Spleen (tissue), 11 donors: ENCODE results near the gene GLIS1. TPM values are rescaled to one million over a fixed set of nuclear protein-coding genes. Genes with fewer than 3 reads are reported as not detected.

Source experiments
- DNase-seq: peaks from one replicate; pipeline ENCODE4 v3.0.0-alpha.2; 2020
- H3K27ac ChIP-seq, 8 donors: fragments of 200-600 bp; sonication (generic) in 7 of 8; 1 replicate in 4 of 8; 2 replicates in 4 of 8; pipeline versions ENCODE4 v1.5.0 to v1.8.0; 2016 to 2021; ENCODE audit warnings: inconsistent platforms in 4 of 8, mild to moderate bottlenecking in 4 of 8, moderate library complexity in 1 of 8
- H3K27me3 ChIP-seq, 7 donors: fragments of 200-600 bp; sonication (generic) in 6 of 7; replicated peaks in 1 of 7; 1 replicate in 4 of 7; 2 replicates in 3 of 7; pipeline versions ENCODE4 v1.5.0 to v1.8.0; 2016 to 2021; ENCODE audit warnings: inconsistent platforms in 3 of 7, mild to moderate bottlenecking in 1 of 7
- H3K36me3 ChIP-seq, 6 donors: fragments of 200-600 bp; sonication (generic) in 5 of 6; 1 replicate in 4 of 6; 2 replicates in 2 of 6; pipeline versions ENCODE4 v1.5.0 to v1.8.0; 2016 to 2021; ENCODE audit warnings: inconsistent platforms in 2 of 6
- H3K4me1 ChIP-seq, 6 donors: fragments of 200-600 bp; sonication (generic) in 5 of 6; 1 replicate in 3 of 6; 2 replicates in 3 of 6; pipeline versions ENCODE4 v1.5.0 to v1.8.0; 2016 to 2021; ENCODE audit warnings: inconsistent platforms in 3 of 6
- H3K4me3 ChIP-seq, 8 donors: fragments of 200-600 bp; sonication (generic) in 7 of 8; 1 replicate in 4 of 8; 2 replicates in 4 of 8; pipeline versions ENCODE4 v1.5.0 to v1.8.0; 2016 to 2021; ENCODE audit warnings: inconsistent platforms in 4 of 8, mild to moderate bottlenecking in 4 of 8, moderate library complexity in 2 of 8
- H3K9me3 ChIP-seq, 8 donors: fragments of 200-600 bp; sonication (generic) in 7 of 8; 1 replicate in 4 of 8; 2 replicates in 4 of 8; pipeline versions ENCODE4 v1.5.0 to v1.8.0; 2016 to 2021; ENCODE audit warnings: inconsistent platforms in 4 of 8
- POLR2A ChIP-seq, 3 donors: fragments of 450-650 bp; IDR thresholded peaks; one replicate each; pipeline ENCODE4 v1.5.1; 2017; ENCODE audit warnings: antibody characterized with exemption in 3 of 3, mild to moderate bottlenecking in 1 of 3
- POLR2AphosphoS5 ChIP-seq, 3 donors: sonication (generic); formaldehyde crosslinking; IDR thresholded peaks; one replicate each; pipeline ENCODE4 v1.5.1; 2017; ENCODE audit warnings: antibody characterized with exemption in 3 of 3
- WGBS, 5 donors: extraction: QIAGEN DNeasy Blood & Tissue Kit in 3 of 5; methylation state at CpG; one replicate each; pipeline versions ENCODE4 v1.1.5 to v1.1.7; 2013 to 2018; 5-methylcytosine and 5-hydroxymethylcytosine counted together
- intact Hi-C: fragments of 100-400 bp; cut with DNase I; formaldehyde crosslinking; loops from one replicate; pipeline ENCODE4 v1.15.0; 2023; ENCODE audit warnings: low total_unique reads
- polyA plus RNA-seq, 3 donors: library from polyadenylated mRNA; stranded (reverse); fragments of 200-250 nt; gene quantifications; one replicate each; pipeline ENCODE4 v1.2.1, GENCODE V29; 2013
- total RNA-seq, 7 donors: library from RNA; depleted of rRNA in 3 of 7; stranded (reverse); fragments of >200 nt in 3 of 7; fragmentation: NEBNext Ultra II Directional in 4 of 7; extraction: Animal tissue kit (Norgen Biotek cat#: 25700) in 4 of 7; gene quantifications; one replicate each; pipeline versions ENCODE4 v1.1.0 to v1.2.1, GENCODE V29; 2016 to 2021
- TF ChIP-seq, protein P1 (sequence below), 11 experiments: fragments of 200-600 bp in 7 of 11; fragments of 450-650 bp in 4 of 11; sonication (generic) in 4 of 11; IDR thresholded peaks in 8 of 11; conservative IDR thresholded peaks in 3 of 11; 1 replicate in 7 of 11; 2 replicates in 4 of 11; pipeline versions ENCODE4 v1.4.0 to v1.8.0; 2016 to 2021; ENCODE audit warnings: antibody characterized with exemption in 11 of 11, inconsistent platforms in 4 of 11, mild to moderate bottlenecking in 1 of 11
- donor health status: healthy with polysubstance abuse.
- donor health status: DM: no; HTN: no; CAD: no; lungs with moderate emphysema.
- donor health status: DM: no; HTN: no; CAD: no.
- donor health status: Bipolar disorder and iron deficiency.
- donor health status: healthy.
- donor health status: DM: no; HTN: no; CAD: no.
- donor health status: DM: yes; HTN: yes; CAD: no.

Gene GLIS1
- total and polyA plus RNA-seq, 10 donors: 0.04 to 0.39 (median 0.26) TPM; not detected in 5

DNA sequence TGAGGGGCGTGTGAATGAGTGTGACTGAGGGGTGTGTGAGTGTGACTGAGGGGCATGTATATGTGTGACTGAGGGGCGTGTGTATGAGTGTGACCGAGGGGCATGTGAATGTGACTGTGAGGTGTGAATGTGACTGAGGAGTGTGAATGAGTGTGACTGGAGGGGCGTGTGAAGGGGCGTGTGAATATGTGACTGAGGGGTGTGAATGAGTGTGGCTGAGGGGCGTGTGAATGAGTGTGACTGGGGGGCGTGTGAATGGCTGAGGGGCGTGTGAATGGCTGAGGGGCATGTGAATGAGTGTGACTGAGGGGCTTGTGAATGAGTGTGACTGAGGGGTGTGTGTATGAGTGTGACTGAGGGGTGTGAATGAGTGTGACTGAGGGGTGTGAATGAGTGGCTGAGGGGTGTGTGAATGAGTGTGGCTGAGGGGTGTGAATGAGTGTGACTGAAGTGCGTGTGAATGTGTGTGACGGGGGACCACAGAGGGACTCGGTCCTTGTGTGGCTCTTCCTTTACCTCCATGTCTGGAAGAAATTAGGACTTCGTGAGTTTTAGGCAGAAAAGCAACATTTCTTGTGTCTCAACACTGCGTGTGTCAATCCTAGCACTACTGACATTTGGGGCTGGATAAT, 105.8 kb downstream of the GLIS1 start:
- WGBS, 5 donors: 90 to 95% (median 93%) methylated on average over 13 of the region's 13 CpGs
- Histone ChIP-seq H3K36me3 (no peaks in the 10 kb centered on the region), H3K27me3 (no peaks in the 10 kb centered on the region), H3K4me3 (no peak overlapping the region), H3K9me3 (no peaks in the 10 kb centered on the region), H3K4me1 (no peaks in the 10 kb centered on the region), H3K27ac (no peak overlapping the region)
- intact Hi-C loops: no loop called here
- DNase-seq: no peak
- TF ChIP-seq POLR2A (IDR thresholded peaks at IDR 0.05) (no peak), POLR2AphosphoS5 (IDR thresholded peaks at IDR 0.05) (no peak)
- TF ChIP-seq, protein P1, sequence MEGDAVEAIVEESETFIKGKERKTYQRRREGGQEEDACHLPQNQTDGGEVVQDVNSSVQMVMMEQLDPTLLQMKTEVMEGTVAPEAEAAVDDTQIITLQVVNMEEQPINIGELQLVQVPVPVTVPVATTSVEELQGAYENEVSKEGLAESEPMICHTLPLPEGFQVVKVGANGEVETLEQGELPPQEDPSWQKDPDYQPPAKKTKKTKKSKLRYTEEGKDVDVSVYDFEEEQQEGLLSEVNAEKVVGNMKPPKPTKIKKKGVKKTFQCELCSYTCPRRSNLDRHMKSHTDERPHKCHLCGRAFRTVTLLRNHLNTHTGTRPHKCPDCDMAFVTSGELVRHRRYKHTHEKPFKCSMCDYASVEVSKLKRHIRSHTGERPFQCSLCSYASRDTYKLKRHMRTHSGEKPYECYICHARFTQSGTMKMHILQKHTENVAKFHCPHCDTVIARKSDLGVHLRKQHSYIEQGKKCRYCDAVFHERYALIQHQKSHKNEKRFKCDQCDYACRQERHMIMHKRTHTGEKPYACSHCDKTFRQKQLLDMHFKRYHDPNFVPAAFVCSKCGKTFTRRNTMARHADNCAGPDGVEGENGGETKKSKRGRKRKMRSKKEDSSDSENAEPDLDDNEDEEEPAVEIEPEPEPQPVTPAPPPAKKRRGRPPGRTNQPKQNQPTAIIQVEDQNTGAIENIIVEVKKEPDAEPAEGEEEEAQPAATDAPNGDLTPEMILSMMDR (IDR thresholded peaks at IDR 0.05 in 8 of 11, conservative IDR thresholded peaks at IDR 0.05 in 3 of 11): no peak

DNA sequence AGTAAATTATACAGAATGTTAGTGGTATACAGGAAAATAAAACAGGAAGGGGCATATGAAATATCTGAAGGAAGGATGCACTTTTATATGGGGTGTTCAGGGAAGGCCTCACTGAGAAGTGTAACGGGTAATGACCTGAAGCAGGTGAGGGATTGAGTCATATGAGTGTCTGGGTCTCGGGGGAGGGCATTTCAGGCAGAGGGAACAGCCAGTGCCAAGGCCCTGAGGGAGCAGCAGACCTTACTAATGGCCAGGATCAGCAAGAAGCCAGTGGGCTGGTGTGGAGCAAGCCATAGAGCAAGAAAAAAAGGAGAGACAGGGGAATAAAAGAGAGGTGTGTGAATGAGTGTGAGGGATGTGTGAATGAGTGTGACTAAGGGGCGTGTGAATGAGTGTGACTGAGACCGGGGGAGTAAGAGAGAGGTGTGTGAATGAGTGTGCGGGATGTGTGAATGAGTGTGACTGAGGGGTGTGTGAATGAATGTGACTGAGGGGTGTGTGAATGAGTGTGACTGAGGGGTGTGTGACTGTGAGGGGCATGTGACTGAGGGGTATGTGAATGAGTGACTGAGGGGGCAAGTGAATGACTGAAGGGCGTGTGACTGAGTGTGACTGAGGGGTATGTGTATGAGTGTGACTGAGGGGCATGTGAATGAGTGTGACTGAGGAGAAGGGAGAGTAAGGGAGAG, 107.2 kb downstream of the GLIS1 start:
- peak; percentile 29 for DNase-seq
- no peaks in the 10 kb centered on the region for H3K27me3 ChIP-seq
- 81 to 88% (median 82%) methylated on average over 6 of the region's 6 CpGs for WGBS, 5 donors
- TF ChIP-seq POLR2A (IDR thresholded peaks at IDR 0.05) (no peak), POLR2AphosphoS5 (IDR thresholded peaks at IDR 0.05) (no peak)
- TF ChIP-seq, protein P1 (IDR thresholded peaks at IDR 0.05 in 8 of 11, conservative IDR thresholded peaks at IDR 0.05 in 3 of 11): no peak
- H3K36me3 ChIP-seq: no peaks in the 10 kb centered on the region
- H3K27ac ChIP-seq: no peak overlapping the region
- H3K4me1 ChIP-seq: no peaks in the 10 kb centered on the region
- intact Hi-C loops: no loop called here
- H3K4me3 ChIP-seq: no peak overlapping the region
- H3K9me3 ChIP-seq: no peaks in the 10 kb centered on the region

- peak; percentile 44 for DNase-seq
- H3K4me3 ChIP-seq: no peak overlapping the region
- no peaks in the 10 kb centered on the region for H3K27me3 ChIP-seq
- 85 to 92% (median 88%) methylated on average over 7 of the region's 7 CpGs for WGBS, 5 donors
- no peaks in the 10 kb centered on the region for H3K4me1 ChIP-seq
- TF ChIP-seq, protein P1 (IDR thresholded peaks at IDR 0.05 in 8 of 11, conservative IDR thresholded peaks at IDR 0.05 in 3 of 11): no peak
- TF ChIP-seq POLR2A (IDR thresholded peaks at IDR 0.05) (no peak), POLR2AphosphoS5 (IDR thresholded peaks at IDR 0.05) (no peak)
- intact Hi-C loops: no loop called here
- no peaks in the 10 kb centered on the region for H3K9me3 ChIP-seq
- no peak overlapping the region for H3K27ac ChIP-seq
- H3K36me3 ChIP-seq: no peaks in the 10 kb centered on the region
Measured at GRCh38 chr1:53629101-53629691, 109.8 kb downstream of the GLIS1 start.

- intact Hi-C loops: no loop called here
- DNase-seq: no peak
- no peaks in the 10 kb centered on the region for H3K36me3 ChIP-seq
- no peaks in the 10 kb centered on the region for H3K27me3 ChIP-seq
- TF ChIP-seq POLR2A (IDR thresholded peaks at IDR 0.05) (no peak), POLR2AphosphoS5 (IDR thresholded peaks at IDR 0.05) (no peak)
- TF ChIP-seq, protein P1 (IDR thresholded peaks at IDR 0.05 in 8 of 11, conservative IDR thresholded peaks at IDR 0.05 in 3 of 11): no peak
- H3K9me3 ChIP-seq: no peaks in the 10 kb centered on the region
- H3K27ac ChIP-seq: no peak overlapping the region
- no peaks in the 10 kb centered on the region for H3K4me1 ChIP-seq
- WGBS, 5 donors: 85 to 94% (median 88%) methylated on average over 14 of the region's 14 CpGs
- no peak overlapping the region for H3K4me3 ChIP-seq
Measured at GRCh38 chr1:53628286-53628955, 110.5 kb downstream of the GLIS1 start.
